H1 (cell line): ENCODE data around the gene RNF166. TPM values are rescaled to one million over a fixed set of nuclear protein-coding genes. Genes with fewer than 3 reads are reported as not detected.

ENCODE experiments used
- CTCF ChIA-PET: fragments of 300-600 bp; sonication (Branson Sonifier 250); formaldehyde crosslinking; loops from one replicate; lab custom pipeline; 2021; ENCODE audit not compliant: partially characterized antibody; lab: Charles Lee
- POLR2A ChIA-PET: fragments of 300-600 bp; sonication (Branson Sonifier 250); formaldehyde crosslinking; loops from one replicate; lab custom pipeline; 2021; ENCODE audit warnings: inconsistent platforms; ENCODE audit not compliant: partially characterized antibody; lab: Charles Lee
- DNase-seq, 2 experiments: peaks; one replicate each; pipeline versions ENCODE4 v3.0.0 to v3.0.0-alpha.2; 2010 to 2022; ENCODE audit warnings: low spot score in 2 of 2, low read depth in 1 of 2, mixed read lengths in 1 of 2
- FAIRE-seq: peaks from 2 replicates; lab custom pipeline; 2011; peaks lifted over from hg19 to GRCh38; lab: Jason Lieb, UNC
- H2AFZ ChIP-seq: 2 replicates; pipeline ENCODE4 v1.8.1; 2012; ENCODE audit warnings: low read length, inconsistent platforms
- H2AK5ac ChIP-seq: 2 replicates; pipeline ENCODE4 v1.6.1; 2013; ENCODE audit warnings: low read depth, low read length
- H2BK120ac ChIP-seq: replicated peaks from 2 replicates; pipeline ENCODE3; 2013; ENCODE audit warnings: low read depth, low read length, inconsistent platforms
- H2BK12ac ChIP-seq: 2 replicates; pipeline ENCODE4 v1.6.1; 2013; ENCODE audit warnings: low read depth, low read length
- H2BK15ac ChIP-seq: 2 replicates; pipeline ENCODE4 v1.6.1; 2013; ENCODE audit warnings: low read length
- H2BK20ac ChIP-seq: 2 replicates; pipeline ENCODE4 v1.6.1; 2013; ENCODE audit warnings: low read length
- H2BK5ac ChIP-seq: 2 replicates; pipeline ENCODE4 v1.6.1; 2013; ENCODE audit warnings: low read depth, low read length
- H3K14ac ChIP-seq: 2 replicates; pipeline ENCODE4 v1.6.1; 2013; ENCODE audit warnings: inconsistent platforms; ENCODE audit not compliant: insufficient read length
- H3K18ac ChIP-seq: 2 replicates; pipeline ENCODE4 v1.6.1; 2013; ENCODE audit warnings: low read length; ENCODE audit errors: extremely low read depth
- H3K23ac ChIP-seq: 2 replicates; pipeline ENCODE4 v1.6.1; 2013; ENCODE audit warnings: inconsistent platforms; ENCODE audit not compliant: insufficient read length
- H3K23me2 ChIP-seq: 2 replicates; pipeline ENCODE4 v1.6.1; 2013; ENCODE audit warnings: low read depth, low read length
- H3K27ac ChIP-seq: 2 replicates; pipeline ENCODE4 v1.6.1; 2011; ENCODE audit warnings: low read depth, low read length, inconsistent platforms
- H3K27me3 ChIP-seq, 4 experiments: replicated peaks in 1 of 4; 1 replicate in 1 of 4; 2 replicates in 3 of 4; pipeline versions ENCODE4 v1.6.1 to v1.8.1; 2011 to 2013; ENCODE audit warnings: low read length in 3 of 4, mild to moderate bottlenecking in 3 of 4, inconsistent platforms in 2 of 4, mixed read lengths in 2 of 4, moderate library complexity in 1 of 4; ENCODE audit not compliant: control insufficient read depth in 3 of 4, insufficient read depth in 3 of 4; ENCODE audit errors: extremely low read depth in 1 of 4
- H3K36me3 ChIP-seq, 4 experiments: 2 replicates each; pipeline versions ENCODE4 v1.6.1 to v1.8.1; 2011 to 2013; ENCODE audit warnings: mild to moderate bottlenecking in 4 of 4, low read length in 3 of 4, moderate library complexity in 2 of 4, control low read depth in 1 of 4, inconsistent platforms in 1 of 4; ENCODE audit not compliant: insufficient read depth in 4 of 4, control insufficient read depth in 2 of 4
- H3K4ac ChIP-seq: replicated peaks from 2 replicates; pipeline ENCODE3; 2013; ENCODE audit warnings: low read length, low read depth, mixed read lengths, inconsistent platforms; ENCODE audit not compliant: insufficient read length
- H3K4me1 ChIP-seq, 4 experiments: replicated peaks in 1 of 4; 1 replicate in 1 of 4; 2 replicates in 3 of 4; pipeline versions ENCODE4 v1.6.1 to v1.8.1; 2011 to 2013; ENCODE audit warnings: low read length in 3 of 4, inconsistent platforms in 2 of 4, mixed read lengths in 1 of 4; ENCODE audit not compliant: insufficient read depth in 4 of 4, control insufficient read depth in 3 of 4
- H3K4me2 ChIP-seq, 2 experiments: 2 replicates each; pipeline versions ENCODE4 v1.6.1 to v1.8.1; 2011 to 2013; ENCODE audit warnings: low read depth in 2 of 2, low read length in 2 of 2, control low read depth in 1 of 2, inconsistent platforms in 1 of 2, mild to moderate bottlenecking in 1 of 2; ENCODE audit not compliant: insufficient read depth in 1 of 2
- H3K4me3 ChIP-seq, 4 experiments: fragments of 200-600, 300-600 bp in 1 of 4; sonication (generic), shearing (Covaris generic), sonication (Bioruptor Twin) in 1 of 4; 2 replicates each; pipeline versions ENCODE4 v1.5.1 to v1.8.1; 2011 to 2016; ENCODE audit warnings: low read length in 4 of 4, low read depth in 3 of 4, control low read depth in 2 of 4, inconsistent platforms in 2 of 4, mild to moderate bottlenecking in 2 of 4, mixed read lengths in 1 of 4, moderate library complexity in 1 of 4; ENCODE audit not compliant: insufficient read depth in 2 of 4; ENCODE audit errors: extremely low read depth in 1 of 4
- H3K56ac ChIP-seq: replicated peaks from 2 replicates; pipeline ENCODE3; 2013; ENCODE audit warnings: low read depth, mild to moderate bottlenecking, mixed read lengths, low read length, inconsistent platforms; ENCODE audit not compliant: insufficient read length
- H3K79me1 ChIP-seq: 2 replicates; pipeline ENCODE4 v1.6.1; 2013; ENCODE audit warnings: low read depth, low read length, control low read depth
- H3K79me2 ChIP-seq, 2 experiments: 2 replicates each; pipeline versions ENCODE4 v1.6.1 to v1.8.1; 2012 to 2013; ENCODE audit warnings: low read length in 2 of 2, mild to moderate bottlenecking in 2 of 2, inconsistent platforms in 1 of 2; ENCODE audit not compliant: insufficient read depth in 2 of 2, control insufficient read depth in 1 of 2
- H3K9ac ChIP-seq, 4 experiments: replicated peaks in 1 of 4; 1 replicate in 1 of 4; 2 replicates in 3 of 4; pipeline versions ENCODE4 v1.6.1 to v1.8.1; 2011 to 2013; ENCODE audit warnings: low read depth in 3 of 4, low read length in 3 of 4, control low read depth in 2 of 4, mild to moderate bottlenecking in 2 of 4, moderate library complexity in 2 of 4, inconsistent platforms in 1 of 4; ENCODE audit errors: extremely low read depth in 1 of 4
- H3K9me3 ChIP-seq, 2 experiments: 2 replicates each; pipeline versions ENCODE4 v1.6.1 to v1.8.1; 2012 to 2013; ENCODE audit warnings: mild to moderate bottlenecking in 2 of 2, moderate library complexity in 2 of 2, control low read depth in 1 of 2, inconsistent platforms in 1 of 2, low read depth in 1 of 2, low read length in 1 of 2, mixed read lengths in 1 of 2; ENCODE audit not compliant: insufficient read depth in 2 of 2
- H4K20me1 ChIP-seq, 2 experiments: replicated peaks in 1 of 2; 2 replicates each; pipeline versions ENCODE3 to v1.8.1; 2011 to 2013; ENCODE audit warnings: inconsistent platforms in 2 of 2, low read length in 2 of 2, mild to moderate bottlenecking in 1 of 2; ENCODE audit not compliant: insufficient read depth in 2 of 2, control insufficient read depth in 1 of 2
- H4K5ac ChIP-seq: 2 replicates; pipeline ENCODE4 v1.6.1; 2013; ENCODE audit warnings: low read length, low read depth, mixed read lengths, inconsistent platforms; ENCODE audit not compliant: insufficient read length
- H4K8ac ChIP-seq: 2 replicates; pipeline ENCODE4 v1.8.0; 2013; ENCODE audit warnings: mild to moderate bottlenecking, moderate library complexity, low read length, inconsistent platforms; ENCODE audit not compliant: insufficient read depth; ENCODE audit errors: extremely low read depth
- H4K91ac ChIP-seq: replicated peaks from 2 replicates; pipeline ENCODE3; 2013; ENCODE audit warnings: low read length, mixed read lengths, inconsistent platforms; ENCODE audit not compliant: insufficient read length
- CBX8 ChIP-seq: fragments of 300-800, 300-1000 bp; sonication (generic); IDR thresholded peaks from 2 replicates; pipeline ENCODE4 v1.7.1; 2016; ENCODE audit warnings: low read depth, low read length, borderline replicate concordance
- EGR1 ChIP-seq: IDR thresholded peaks from 2 replicates; pipeline ENCODE4 v1.6.1; 2011; ENCODE audit warnings: low read depth, low read length, borderline replicate concordance
- HDAC2 ChIP-seq, 2 experiments: fragments of 300-600 bp in 1 of 2; sonication (generic) in 1 of 2; IDR thresholded peaks; 2 replicates each; pipeline ENCODE4 v1.6.1; 2011 to 2012; ENCODE audit warnings: low read depth in 2 of 2, low read length in 2 of 2, mild to moderate bottlenecking in 2 of 2, moderate library complexity in 2 of 2, borderline replicate concordance in 1 of 2, inconsistent platforms in 1 of 2
- KDM4A ChIP-seq: IDR thresholded peaks from one replicate; pipeline ENCODE4 v1.7.1; 2012; ENCODE audit warnings: low read depth, mild to moderate bottlenecking, moderate library complexity, low read length, inconsistent platforms; ENCODE audit not compliant: severe bottlenecking
- NRF1 ChIP-seq: IDR thresholded peaks from 2 replicates; pipeline ENCODE4 v1.6.1; 2011; ENCODE audit warnings: mild to moderate bottlenecking, low read depth, low read length, improper control_type of control experiment
- RAD21 ChIP-seq, 2 experiments: IDR thresholded peaks in 1 of 2; conservative IDR thresholded peaks in 1 of 2; 2 replicates each; pipeline ENCODE4 v1.6.1; 2011; ENCODE audit warnings: low read depth in 2 of 2, low read length in 2 of 2, improper control_type of control experiment in 1 of 2, inconsistent platforms in 1 of 2, mild to moderate bottlenecking in 1 of 2, moderate library complexity in 1 of 2
- RNF2 ChIP-seq: fragments of 200-900, 300-1000 bp; sonication (generic); IDR thresholded peaks from 2 replicates; pipeline ENCODE4 v1.7.1; 2016; ENCODE audit warnings: borderline replicate concordance, low read depth, mild to moderate bottlenecking, antibody characterized with exemption, low read length; ENCODE audit not compliant: poor library complexity, severe bottlenecking; ENCODE audit errors: missing control alignments
- SP4 ChIP-seq: IDR thresholded peaks from 2 replicates; pipeline ENCODE4 v1.6.1; 2012; ENCODE audit warnings: low read length, inconsistent platforms
- SRF ChIP-seq: IDR thresholded peaks from 2 replicates; pipeline ENCODE4 v1.6.1; 2011; ENCODE audit warnings: mild to moderate bottlenecking, low read depth, low read length, moderate library complexity
- ZNF274 ChIP-seq: IDR thresholded peaks from 2 replicates; pipeline ENCODE4 v1.7.0; 2012; ENCODE audit warnings: low read length, borderline replicate concordance; ENCODE audit errors: extremely low read depth
- WGBS, 2 experiments: shearing (Covaris generic) in 1 of 2; methylation state at CpG; one replicate each; pipeline versions ENCODE4 v1.1.6 to v1.1.7; 2013 to 2015; ENCODE audit warnings: low lambda C conversion rate in 2 of 2, mixed read lengths in 2 of 2, inconsistent platforms in 1 of 2, low coverage in 1 of 2, missing lambda C conversion rate in 1 of 2; ENCODE audit not compliant: insufficient replicate concordance in 2 of 2, insufficient coverage in 1 of 2, insufficient read length in 1 of 2; ENCODE audit errors: extremely low coverage in 1 of 2, missing lambda C conversion rate in 1 of 2; 5-methylcytosine and 5-hydroxymethylcytosine counted together
- polyA plus RNA-seq, 7 experiments: library from polyadenylated mRNA; depleted of rRNA in 3 of 7; stranded (reverse) in 5 of 7; unstranded in 2 of 7; fragments of >200 nt in 5 of 7; fragments of 200-250 nt in 2 of 7; gene quantifications; 1 replicate in 5 of 7; 2 replicates in 1 of 7; 4 replicates in 1 of 7; pipeline versions ENCODE4 v1.2.1 to v1.2.3, GENCODE V29; 2011 to 2013; ENCODE audit warnings: missing spikeins in 2 of 7, mixed read lengths in 2 of 7
- total RNA-seq: library from RNA; stranded (reverse); fragmentation: NEBNext Ultra II Directional; extraction: Animal tissue kit (Norgen Biotek cat#: 25700); gene quantifications from 2 replicates; pipeline ENCODE4 v1.2.1, GENCODE V29; 2021

RNF166 gene
- total and polyA plus RNA-seq, 2 of the 8 experiments (the other 6 are each of a cell fraction or from before 2014, with no cell fraction given) = 29.8 to 31.2 TPM

GRCh38 chr16:88714420-88715302 lies 8.5 kb upstream of the RNF166 start:
- H3K23me2 ChIP-seq = no peaks in the 10 kb centered on the region
- no peaks in the 10 kb centered on the region for H3K27me3 ChIP-seq
- no peak overlapping the region for H2BK20ac ChIP-seq
- peaks cover 4% of the 10 kb centered on the region for H3K79me1 ChIP-seq
- ChIA-PET CTCF (interaction anchor here (1.5 to 6.3 kb wide), 5 partner anchors 9 to 86 kb away, joined by 4 to 33 read pairs (median 14); partner anchors contain the start of genes CTU2 and RNF166), POLR2A (interaction anchor here (1.3 to 1.8 kb wide), 3 partner anchors 9 to 13 kb away, joined by 3 to 8 read pairs (median 4); partner anchors contain the start of genes CTU2 and RNF166)
- H2BK12ac ChIP-seq = no peak overlapping the region
- H3K14ac ChIP-seq = no peak overlapping the region
- H3K4me1 ChIP-seq = peaks cover 0 to 3% (median 0%) of the 10 kb centered on the region in 4 experiments; a peak in 1 of 7 replicates
- FAIRE-seq (no peak), DNase-seq (no peak)
- no peak overlapping the region for H3K18ac ChIP-seq
- H2BK15ac ChIP-seq = no peak overlapping the region
- H3K4me2 ChIP-seq = no peak overlapping the region
- no peak overlapping the region for H2AFZ ChIP-seq
- H4K8ac ChIP-seq = no peak overlapping the region; the same call in 1 of the 2 replicates
- no peak overlapping the region; a peak in 1 of 7 replicates for H3K9ac ChIP-seq
- no peak overlapping the region for H4K5ac ChIP-seq
- peaks cover 4 to 31% (median 18%) of the 10 kb centered on the region in 4 experiments; a peak in 5 of 8 replicates for H3K36me3 ChIP-seq
- no peak overlapping the region for H3K27ac ChIP-seq
- H3K4ac ChIP-seq = no peak overlapping the region
- H4K91ac ChIP-seq = no peak overlapping the region
- H2BK120ac ChIP-seq = no peak overlapping the region
- H3K4me3 ChIP-seq = no peak overlapping the region
- H3K9me3 ChIP-seq = no peaks in the 10 kb centered on the region
- H3K23ac ChIP-seq = no peak overlapping the region
- H4K20me1 ChIP-seq = peaks cover 6 to 12% of the 10 kb centered on the region in 2 experiments
- H3K56ac ChIP-seq = no peak overlapping the region
- H2BK5ac ChIP-seq = no peak overlapping the region
- H3K79me2 ChIP-seq = no peaks in the 10 kb centered on the region; a peak in 1 of 4 replicates
- H2AK5ac ChIP-seq = no peak overlapping the region
- WGBS, 2 experiments = 91% methylated on average over 26 of the region's 42 CpGs; no CpG with 5 or more reads in 1 of the 2 experiments
- no peak for TF ChIP-seq RAD21 (IDR thresholded peaks at IDR 0.05 in 1 of 2, conservative IDR thresholded peaks at IDR 0.05 in 1 of 2; ENCODE audit: low read depth in 2 of 2, low read length in 2 of 2)
- TF ChIP-seq ZNF274 = no peak
- no peak for TF ChIP-seq NRF1
- TF ChIP-seq EGR1 = no peak
- TF ChIP-seq SRF = no peak
- no peak for TF ChIP-seq CBX8
- no peak for TF ChIP-seq KDM4A
- no peak for TF ChIP-seq RNF2
- no peak for TF ChIP-seq HDAC2 (IDR thresholded peaks at IDR 0.05; ENCODE audit: borderline replicate concordance in 1 of 2, low read depth in 2 of 2, low read length in 2 of 2)
- no peak for TF ChIP-seq SP4
